Activated naive CD8-positive, alpha-beta T cell treated with anti-CD3 and anti-CD28 coated beads, Interleukin-2, amount 50 U/mL, for 24 hours (primary cell): ENCODE results near the gene VSIG10L2.
A peak's percentile ranks its signal among the peaks of the same experiment; 100 is the strongest.

Experiments used
- ATAC-seq: fragments of 150-1000 bp; cut with Tn5 transposase; one replicate; pipeline ENCODE4 v1.10.0; 2021
- DNase-seq: peaks from one replicate; pipeline ENCODE4 v3.0.0; 2021
- H3K27ac Mint-ChIP-seq: one replicate; pipeline ENCODE4 v1.8.0; 2021; ENCODE audit warnings: mild to moderate bottlenecking, mixed read lengths
- H3K27me3 Mint-ChIP-seq: one replicate; pipeline ENCODE4 v1.8.0; 2021; ENCODE audit warnings: mixed read lengths
- H3K36me3 Mint-ChIP-seq: one replicate; pipeline ENCODE4 v1.8.0; 2021; ENCODE audit warnings: low read depth, mixed read lengths
- H3K4me1 Mint-ChIP-seq: one replicate; pipeline ENCODE4 v1.8.0; 2021; ENCODE audit warnings: mixed read lengths
- H3K4me3 Mint-ChIP-seq: one replicate; pipeline ENCODE4 v1.8.0; 2021; ENCODE audit warnings: mild to moderate bottlenecking, moderate library complexity, mixed read lengths
- H3K9me3 Mint-ChIP-seq: one replicate; pipeline ENCODE4 v1.8.0; 2021; ENCODE audit warnings: mixed read lengths

The VSIG10L2 gene

DNA sequence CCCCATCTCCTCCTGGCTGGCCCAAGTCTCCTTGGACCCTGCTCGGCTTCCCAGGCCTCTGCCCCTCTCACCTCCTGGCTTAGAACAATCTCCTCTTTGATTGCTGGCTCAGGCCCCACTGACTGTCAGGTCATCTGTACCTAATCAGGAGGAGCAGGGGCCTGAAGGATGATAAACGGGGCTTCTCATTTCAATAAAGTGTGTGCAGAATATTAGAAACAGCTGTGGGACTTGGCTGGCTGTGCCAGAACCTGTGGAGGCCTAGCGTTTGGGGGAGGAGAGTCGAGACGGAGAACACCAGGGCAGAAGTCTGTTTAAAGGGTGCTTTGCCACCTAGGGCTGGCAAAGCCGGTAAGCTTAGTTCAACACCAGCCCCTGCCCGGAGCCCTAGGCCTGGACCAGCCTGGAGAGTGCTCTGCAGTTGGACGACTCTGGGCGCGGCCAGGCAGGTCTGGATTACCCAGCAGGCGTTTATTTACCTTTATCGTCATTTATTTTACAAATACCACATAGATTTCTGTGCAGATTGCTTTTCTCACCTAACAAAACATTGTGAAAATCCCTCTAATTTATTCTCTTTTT, 10.1 kb upstream of the VSIG10L2 start:
- H3K27me3 Mint-ChIP-seq: peaks cover 1% of the 10 kb centered on the region
- no peaks in the 10 kb centered on the region for H3K36me3 Mint-ChIP-seq
- H3K9me3 Mint-ChIP-seq: no peaks in the 10 kb centered on the region
- H3K4me1 Mint-ChIP-seq: peaks cover 6% of the 10 kb centered on the region
- no peak overlapping the region for H3K27ac Mint-ChIP-seq
- ATAC-seq: no peak
- no peak for DNase-seq
- no peak overlapping the region for H3K4me3 Mint-ChIP-seq

DNA sequence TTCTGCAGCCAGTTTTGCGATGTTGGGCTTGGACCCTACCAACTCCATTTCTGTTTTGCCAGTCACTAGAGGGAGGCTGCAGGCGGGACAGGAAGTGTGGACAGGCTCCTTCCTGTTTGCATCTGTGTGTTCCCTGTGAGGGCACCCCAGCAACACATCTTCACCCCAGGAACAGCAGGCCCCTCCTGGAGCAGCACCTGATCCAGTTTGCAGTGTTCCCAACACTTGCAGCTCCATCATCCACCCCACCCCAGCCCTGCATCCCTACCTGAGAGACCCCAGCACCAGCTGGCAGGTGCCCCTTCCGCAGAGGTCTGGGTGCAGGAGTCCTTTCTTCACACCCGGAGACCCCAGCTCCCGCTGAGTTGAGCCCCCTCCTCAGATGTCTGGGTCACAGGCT, 7.4 kb upstream of the VSIG10L2 start:
- Mint-ChIP-seq H3K4me1 (peaks cover 3% of the 10 kb centered on the region), H3K27ac (no peak overlapping the region), H3K27me3 (no peaks in the 10 kb centered on the region)

DNA sequence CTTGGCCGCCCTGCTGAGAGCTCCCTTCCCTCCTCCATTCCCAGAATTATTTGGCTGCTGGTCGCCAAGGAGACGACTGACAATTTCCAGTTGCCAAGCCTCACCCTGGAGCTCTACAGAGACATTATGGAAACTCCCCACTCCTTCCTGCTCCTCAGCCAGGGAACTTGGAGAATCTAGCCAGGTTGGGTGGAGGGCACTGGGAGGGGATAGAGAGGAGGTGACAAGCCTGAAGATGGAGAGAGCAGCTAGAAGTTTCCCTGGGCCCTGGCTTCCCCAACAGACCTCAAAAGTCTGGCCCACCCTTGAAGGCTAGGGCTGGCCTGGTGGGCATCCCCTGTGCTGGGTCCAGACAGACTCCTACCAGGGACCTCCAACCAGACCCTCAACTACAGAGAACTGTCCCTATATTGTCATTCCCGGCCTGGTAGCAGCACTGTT, 6.7 kb upstream of the VSIG10L2 start:
- DNase-seq: no peak
- H3K27ac Mint-ChIP-seq: no peak overlapping the region
- no peaks in the 10 kb centered on the region for H3K27me3 Mint-ChIP-seq
- H3K4me3 Mint-ChIP-seq: no peak overlapping the region
- H3K36me3 Mint-ChIP-seq: no peaks in the 10 kb centered on the region
- H3K9me3 Mint-ChIP-seq: no peaks in the 10 kb centered on the region
- H3K4me1 Mint-ChIP-seq: peaks cover 3% of the 10 kb centered on the region
- no peak for ATAC-seq

More for the DNA sequence above, 7.4 kb upstream of the VSIG10L2 start:
- no peak overlapping the region for H3K4me3 Mint-ChIP-seq
- no peaks in the 10 kb centered on the region for H3K9me3 Mint-ChIP-seq
- DNase-seq: no peak
- no peaks in the 10 kb centered on the region for H3K36me3 Mint-ChIP-seq
- no peak for ATAC-seq

DNA sequence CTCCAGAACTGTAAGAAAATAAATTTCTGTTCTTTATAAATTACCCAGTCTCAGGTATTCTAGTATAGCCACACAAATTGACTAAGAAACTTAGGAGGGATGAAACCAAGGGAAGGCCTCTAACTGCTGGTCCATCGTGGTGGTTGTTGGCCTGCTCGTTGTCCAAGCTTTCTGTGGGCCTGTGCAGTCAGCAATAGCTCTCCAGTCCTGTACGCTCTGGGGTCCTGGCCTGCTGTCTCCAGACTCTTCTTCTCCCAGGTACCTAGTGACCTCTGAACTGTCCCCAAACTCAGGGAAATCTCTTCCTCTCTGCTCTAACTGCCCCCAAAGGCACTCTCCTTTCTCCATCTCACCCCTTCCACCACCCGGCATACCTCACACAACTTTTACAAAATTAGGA, 5.7 kb upstream of the VSIG10L2 start:
- Mint-ChIP-seq H3K27ac (no peak overlapping the region), H3K27me3 (no peaks in the 10 kb centered on the region), H3K9me3 (no peaks in the 10 kb centered on the region), H3K4me1 (peaks cover 3% of the 10 kb centered on the region), H3K4me3 (no peak overlapping the region), H3K36me3 (no peaks in the 10 kb centered on the region)
- DNase-seq (no peak), ATAC-seq (no peak)

DNA sequence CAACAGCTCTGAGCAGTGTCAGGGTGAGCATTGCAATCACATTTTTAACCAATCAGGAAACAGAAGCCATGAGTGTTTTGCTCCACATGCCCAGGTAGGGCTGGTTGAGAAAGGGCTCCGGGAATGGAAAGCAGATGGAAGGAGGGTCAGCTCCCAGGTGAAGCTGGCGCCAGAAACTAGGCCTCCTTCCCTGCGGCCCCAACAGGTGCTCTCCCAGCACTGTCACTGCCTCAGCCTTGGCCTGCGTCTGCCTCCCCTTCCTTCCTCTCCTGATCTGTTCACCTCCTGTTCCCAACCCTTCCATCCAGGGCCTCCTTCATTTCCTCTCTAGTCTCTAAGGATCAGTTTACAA, 4.6 kb upstream of the VSIG10L2 start:
- H3K36me3 Mint-ChIP-seq: no peaks in the 10 kb centered on the region
- no peak overlapping the region for H3K27ac Mint-ChIP-seq
- no peaks in the 10 kb centered on the region for H3K27me3 Mint-ChIP-seq
- H3K4me1 Mint-ChIP-seq: peaks cover 3% of the 10 kb centered on the region
- ATAC-seq (no peak), DNase-seq (no peak)
- H3K9me3 Mint-ChIP-seq: no peaks in the 10 kb centered on the region
- no peak overlapping the region for H3K4me3 Mint-ChIP-seq

DNA sequence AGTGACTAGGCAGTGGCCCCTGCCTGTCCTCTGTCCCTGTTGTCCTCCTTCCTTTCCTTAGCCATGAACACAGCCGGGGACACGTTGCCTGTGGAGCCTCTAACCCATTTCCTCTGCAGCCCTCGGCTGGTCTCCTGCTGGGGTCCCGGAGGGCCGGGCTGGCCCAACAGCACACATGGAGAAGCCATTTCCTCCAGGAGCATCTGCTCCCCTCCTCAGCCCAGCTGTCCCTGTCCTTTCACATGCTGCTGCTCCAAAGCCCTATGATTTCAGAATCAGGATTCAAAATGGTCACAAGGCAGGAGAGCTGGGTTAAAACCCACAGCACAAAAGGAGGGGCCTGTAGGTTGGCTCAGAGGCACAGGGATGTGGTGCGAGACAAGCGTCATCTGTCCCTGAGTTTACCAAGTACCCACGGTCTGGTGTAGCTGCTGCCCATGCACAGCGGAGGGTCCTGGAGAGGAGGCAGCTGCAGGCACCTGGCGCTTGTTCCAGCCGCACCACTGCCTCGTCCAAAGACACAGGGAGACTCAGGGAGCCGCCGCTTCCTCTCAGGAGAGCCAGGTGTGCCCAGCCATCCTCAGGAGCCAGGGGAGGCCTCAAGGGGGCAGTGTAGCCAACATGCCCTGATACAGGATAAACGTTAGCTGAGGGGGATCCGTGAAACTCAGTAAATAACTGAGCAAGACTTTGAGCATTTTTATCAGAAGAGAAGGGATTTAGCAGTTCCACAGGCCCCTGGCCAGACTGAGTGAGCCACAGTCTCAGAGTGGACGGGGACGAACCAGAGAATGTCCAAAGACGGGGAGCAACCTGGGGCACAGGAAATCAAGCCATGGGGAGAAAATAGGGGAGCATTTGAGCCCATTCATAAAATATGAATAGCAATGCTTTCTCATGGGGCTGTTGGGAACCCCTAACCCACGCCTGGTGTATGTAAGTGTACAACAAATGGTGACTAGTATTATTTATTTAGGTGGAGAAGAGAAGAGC, 3.9 kb upstream of the VSIG10L2 start:
- Mint-ChIP-seq H3K27ac (no peak overlapping the region), H3K36me3 (no peaks in the 10 kb centered on the region), H3K4me1 (peaks cover 3% of the 10 kb centered on the region), H3K4me3 (no peak overlapping the region), H3K9me3 (no peaks in the 10 kb centered on the region), H3K27me3 (no peaks in the 10 kb centered on the region)
- peak; percentile 61 for DNase-seq
- ATAC-seq: peak; percentile 69

DNA sequence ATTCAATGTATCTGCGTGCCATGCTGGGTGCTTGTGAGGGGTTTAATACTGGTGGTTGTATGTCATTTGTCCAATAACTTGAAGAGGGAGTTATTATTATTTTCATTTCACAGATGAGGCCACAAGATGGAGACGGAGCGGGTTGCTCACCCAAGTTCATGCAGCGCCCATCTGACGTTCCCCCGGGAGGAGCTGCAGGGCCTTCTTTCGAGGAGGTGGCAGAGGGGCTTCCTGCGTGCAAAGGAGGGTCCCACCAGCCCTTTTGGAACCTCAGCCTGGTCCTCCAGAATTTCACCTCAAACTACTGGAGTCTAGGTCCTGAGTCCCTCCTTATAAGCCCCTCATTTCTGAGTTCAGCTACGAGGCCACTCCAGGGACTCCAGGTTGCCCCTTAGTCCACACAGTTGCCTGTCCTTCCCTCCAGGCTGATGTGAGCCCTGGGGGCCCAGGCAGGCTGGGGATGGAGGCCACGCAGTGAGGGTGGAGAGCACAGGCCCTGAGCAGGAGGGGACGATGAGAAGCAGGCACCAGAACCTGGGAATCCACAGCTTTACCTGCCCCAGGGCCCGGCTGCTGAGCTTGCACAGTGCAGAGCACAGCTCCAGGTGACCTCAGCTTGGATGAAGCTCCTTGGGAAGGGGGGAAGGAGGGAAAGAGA, 2.9 kb upstream of the VSIG10L2 start:
- no peak overlapping the region for H3K4me3 Mint-ChIP-seq
- H3K27me3 Mint-ChIP-seq: no peaks in the 10 kb centered on the region
- DNase-seq (no peak), ATAC-seq (no peak)
- peaks cover 3% of the 10 kb centered on the region for H3K4me1 Mint-ChIP-seq
- H3K9me3 Mint-ChIP-seq: no peaks in the 10 kb centered on the region
- H3K27ac Mint-ChIP-seq: no peak overlapping the region
- no peaks in the 10 kb centered on the region for H3K36me3 Mint-ChIP-seq

DNA sequence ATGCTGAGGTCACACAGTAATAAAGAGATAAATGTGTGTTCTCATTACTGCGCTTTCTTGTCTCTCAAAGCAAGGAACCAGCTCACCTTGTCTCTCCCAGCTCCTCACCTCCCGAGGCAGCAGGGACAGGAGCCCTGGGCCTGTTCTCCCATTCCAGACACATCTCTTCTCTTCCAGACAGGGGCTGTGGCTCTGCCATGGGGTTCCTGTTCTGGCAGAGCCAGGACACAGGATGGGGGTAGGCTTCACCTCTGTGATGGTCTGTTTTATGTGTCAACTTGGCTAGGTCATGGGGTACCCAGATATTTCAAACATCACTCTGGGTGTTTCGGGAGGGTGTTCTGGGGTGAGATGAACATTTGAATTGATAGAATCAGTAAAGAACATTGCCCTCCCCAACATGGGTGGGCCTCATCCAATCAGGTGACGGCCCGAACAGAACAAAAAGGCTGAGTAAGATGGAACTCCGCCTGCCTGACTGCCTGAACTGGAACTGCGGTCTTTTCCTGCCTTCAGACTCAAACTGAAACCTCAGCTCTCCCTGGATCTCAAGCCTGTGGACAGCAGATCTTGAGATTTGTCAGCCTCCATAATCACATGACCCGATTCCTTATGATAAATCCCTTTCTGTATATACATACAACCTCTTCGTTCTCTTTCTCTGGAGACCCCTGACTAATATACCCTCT, 2.0 kb upstream of the VSIG10L2 start:
- DNase-seq: no peak
- Mint-ChIP-seq H3K27me3 (no peaks in the 10 kb centered on the region), H3K36me3 (no peaks in the 10 kb centered on the region), H3K4me3 (no peak overlapping the region), H3K27ac (no peak overlapping the region), H3K9me3 (no peaks in the 10 kb centered on the region), H3K4me1 (no peaks in the 10 kb centered on the region)
- no peak for ATAC-seq

DNA sequence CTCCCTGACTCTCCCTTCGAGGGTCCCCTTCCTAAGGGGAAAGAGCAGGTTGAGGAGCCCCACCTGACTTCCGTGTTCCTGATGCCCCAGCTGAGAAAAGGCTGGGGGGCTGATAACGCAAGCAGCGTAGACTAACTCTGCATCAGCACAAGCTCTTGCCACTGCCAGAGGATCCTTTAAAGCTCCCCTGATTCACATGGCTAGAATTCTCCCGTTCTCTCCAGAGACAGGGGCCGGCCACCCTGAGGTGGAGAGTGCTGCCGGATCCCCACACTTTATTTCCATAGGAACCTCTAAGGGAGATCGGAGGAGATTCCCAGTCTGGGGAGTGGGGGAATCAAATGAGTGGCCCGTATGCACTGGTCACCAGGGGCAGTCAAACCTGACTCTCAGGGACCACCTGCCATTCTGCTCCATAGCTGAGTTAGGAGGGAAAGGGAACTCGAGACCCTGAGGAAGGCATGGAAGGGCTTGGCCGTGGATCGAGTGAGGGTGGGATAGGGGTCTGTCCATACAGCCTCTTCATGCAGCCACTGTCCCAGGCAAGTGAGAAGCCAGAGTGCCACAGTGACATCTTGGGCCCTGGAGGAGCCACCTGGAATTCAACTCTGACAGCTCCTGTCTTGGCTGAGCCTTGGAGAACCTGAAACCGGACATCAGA, 1.4 kb upstream of the VSIG10L2 start:
- Mint-ChIP-seq H3K27ac (no peak overlapping the region), H3K27me3 (no peaks in the 10 kb centered on the region), H3K4me1 (no peaks in the 10 kb centered on the region), H3K4me3 (no peak overlapping the region), H3K9me3 (no peaks in the 10 kb centered on the region), H3K36me3 (no peaks in the 10 kb centered on the region)
- no peak for ATAC-seq
- no peak for DNase-seq

DNA sequence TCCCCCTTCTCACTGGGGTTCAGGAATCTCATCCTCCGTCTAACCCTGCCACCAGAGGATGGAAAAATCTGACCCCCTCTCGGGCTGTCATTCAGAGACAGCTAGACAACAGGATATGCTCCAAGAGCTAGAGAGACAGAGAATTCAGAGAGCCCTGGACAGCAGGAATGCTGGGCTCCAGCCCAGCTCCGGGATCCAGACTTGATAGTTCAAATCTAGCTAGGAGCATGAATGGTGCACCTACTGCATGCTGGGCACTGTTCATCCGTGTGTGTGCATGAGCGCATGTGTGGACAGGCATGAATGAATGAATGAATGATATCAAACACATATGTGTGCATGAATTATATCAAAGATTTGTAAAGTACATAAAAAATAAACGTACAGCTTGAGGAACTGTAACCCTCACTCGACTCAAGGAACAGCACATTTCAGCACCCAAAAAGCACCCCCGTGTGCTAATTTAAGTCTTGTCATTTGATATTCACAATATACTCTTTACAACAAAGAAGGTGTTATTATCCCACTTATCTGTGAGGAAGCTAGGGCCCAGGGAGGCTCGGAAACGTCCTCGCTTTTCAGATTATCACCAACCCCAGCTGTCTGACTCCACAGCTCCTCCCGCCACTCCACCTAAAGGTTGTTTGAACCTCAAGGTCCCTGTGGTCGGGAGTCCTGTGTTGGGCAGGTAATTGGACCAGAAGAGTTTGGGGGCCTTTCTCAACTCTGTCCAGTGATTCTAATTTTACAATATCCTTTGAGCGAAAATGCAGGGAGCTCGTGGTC, 640 bp upstream of the VSIG10L2 start:
- H3K27ac Mint-ChIP-seq: no peak overlapping the region
- no peaks in the 10 kb centered on the region for H3K36me3 Mint-ChIP-seq
- no peaks in the 10 kb centered on the region for H3K4me1 Mint-ChIP-seq
- H3K4me3 Mint-ChIP-seq: no peak overlapping the region
- no peaks in the 10 kb centered on the region for H3K9me3 Mint-ChIP-seq
- ATAC-seq (no peak), DNase-seq (no peak)
- H3K27me3 Mint-ChIP-seq: no peaks in the 10 kb centered on the region

DNA sequence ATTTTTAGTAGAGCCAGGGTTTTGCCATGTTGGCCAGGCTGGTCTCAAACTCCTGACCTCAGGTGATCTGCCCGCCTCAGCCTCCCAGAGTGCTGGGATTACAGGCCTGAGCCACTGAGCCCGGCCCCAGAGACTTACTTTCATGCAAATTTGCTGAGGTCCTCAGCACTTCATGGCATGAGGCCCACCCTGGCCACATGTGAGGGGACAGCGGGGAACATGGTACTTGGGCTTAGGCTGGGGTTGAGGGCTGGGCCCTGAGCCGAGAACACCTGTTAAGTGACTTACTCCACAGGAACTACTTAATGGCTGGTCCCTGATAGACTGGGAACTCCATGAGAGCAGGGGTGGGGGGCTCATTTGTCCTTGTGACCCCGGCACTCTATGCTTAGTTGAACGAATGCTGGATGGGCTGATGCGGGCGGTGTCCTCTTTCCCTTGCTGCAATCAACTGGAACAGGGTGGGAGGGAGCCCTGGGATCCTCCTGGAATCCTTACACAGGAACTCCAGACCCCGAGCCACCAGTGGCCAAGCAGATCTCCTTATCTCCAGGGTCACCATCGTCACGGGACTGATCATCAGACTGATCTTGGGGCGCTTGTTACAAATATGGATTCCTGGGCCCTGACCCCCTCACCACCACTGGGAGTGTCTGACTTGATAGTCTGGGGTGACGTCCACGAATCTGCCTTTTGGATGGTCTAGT, 1.0 kb downstream of the VSIG10L2 start:
- Mint-ChIP-seq H3K4me3 (no peak overlapping the region), H3K36me3 (no peaks in the 10 kb centered on the region), H3K27ac (no peak overlapping the region), H3K9me3 (no peaks in the 10 kb centered on the region), H3K27me3 (no peaks in the 10 kb centered on the region), H3K4me1 (no peaks in the 10 kb centered on the region)
- no peak for ATAC-seq
- no peak for DNase-seq

DNA sequence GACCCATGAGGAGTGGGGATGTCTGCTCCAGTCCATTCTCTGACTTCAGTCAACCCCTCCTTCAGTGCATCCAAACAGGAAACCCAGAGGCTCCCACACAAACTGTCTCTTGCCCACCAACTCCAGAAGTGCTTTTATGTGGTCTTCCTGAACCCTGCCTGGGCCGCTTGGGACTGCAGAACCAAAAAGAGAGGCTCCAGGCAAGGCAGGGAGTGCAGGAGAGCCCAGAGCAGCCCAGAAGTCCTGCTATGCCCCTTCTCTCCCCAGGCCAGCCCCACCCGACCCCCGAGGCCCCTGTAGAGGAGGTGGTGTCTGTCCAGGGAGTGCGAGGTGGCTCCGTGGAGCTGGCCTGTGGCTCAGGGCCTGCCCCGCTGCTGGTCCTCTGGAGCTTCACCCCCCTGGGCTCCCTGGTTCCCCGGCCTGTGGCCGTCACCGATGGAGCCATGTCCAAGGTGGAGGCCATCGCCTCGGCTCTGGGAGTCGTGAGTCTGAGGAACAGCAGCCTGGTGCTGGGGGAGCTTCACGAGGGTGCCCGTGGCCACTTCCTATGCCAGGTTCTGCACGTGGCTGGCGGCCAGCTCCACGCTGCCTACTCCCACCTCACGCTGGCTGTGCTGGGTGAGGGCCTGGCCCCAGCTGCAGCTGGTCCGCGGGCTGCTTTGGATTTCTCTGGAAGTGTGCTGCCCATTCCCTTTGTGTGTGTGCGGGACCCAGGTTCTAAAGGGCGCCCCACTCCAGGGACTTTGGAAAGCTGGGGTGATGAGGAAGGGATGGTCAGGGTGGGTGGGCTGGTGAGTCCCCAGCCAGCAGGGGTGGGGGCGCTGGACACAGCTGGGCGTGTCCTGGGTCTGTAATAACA, 1.8 kb downstream of the VSIG10L2 start:
- no peak for ATAC-seq
- no peak overlapping the region for H3K4me3 Mint-ChIP-seq
- no peaks in the 10 kb centered on the region for H3K9me3 Mint-ChIP-seq

More for the DNA sequence above, 1.8 kb downstream of the VSIG10L2 start:
- Mint-ChIP-seq H3K27me3 (no peaks in the 10 kb centered on the region), H3K4me1 (no peaks in the 10 kb centered on the region), H3K36me3 (no peaks in the 10 kb centered on the region), H3K27ac (no peak overlapping the region)
- no peak for DNase-seq
